HG03280 (cell line): ENCODE measurements around the gene ANKRD29.
"Not testable (repeated sequence)": the region's sequence is repeated elsewhere in the genome, so short reads cannot be mapped to it uniquely, and the experiment has no call there.

ENCODE experiments used
- ATAC-seq: cut with Tn5 transposase; IDR thresholded peaks from one replicate; pipeline ENCODE4 v1.9.1; 2021; ENCODE audit warnings: mild to moderate bottlenecking, moderate library complexity; ENCODE audit not compliant: unreplicated experiment

The ANKRD29 gene

DNA sequence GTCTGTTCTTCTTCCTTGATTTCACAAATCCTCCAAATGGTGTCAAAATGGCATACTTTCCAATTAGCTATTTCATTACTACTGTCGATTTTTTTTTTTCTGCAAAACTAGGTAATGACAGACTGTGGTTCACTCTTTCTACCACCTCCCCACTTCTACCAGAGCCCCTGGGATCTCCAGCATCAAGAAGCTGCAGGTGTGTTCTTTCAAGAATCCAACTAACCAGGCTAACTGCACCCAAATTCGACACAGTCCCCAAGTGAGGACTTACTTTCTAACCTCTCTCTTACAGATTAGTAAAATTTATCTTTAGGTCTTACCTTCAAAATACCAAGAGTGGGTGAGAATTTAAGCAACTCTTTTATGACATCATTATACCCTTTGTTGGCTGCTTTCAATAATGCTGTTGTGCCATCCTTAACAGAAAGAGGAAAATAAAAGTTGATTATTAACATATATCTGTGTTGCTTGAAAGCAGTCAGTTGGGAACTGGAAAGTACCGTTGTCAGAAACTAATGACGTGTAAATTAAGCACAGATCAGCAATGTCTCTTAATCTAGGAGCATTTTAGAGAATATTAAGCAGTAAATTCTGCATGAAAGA lies 45.2 kb downstream of the ANKRD29 start:
- no peak for ATAC-seq

DNA sequence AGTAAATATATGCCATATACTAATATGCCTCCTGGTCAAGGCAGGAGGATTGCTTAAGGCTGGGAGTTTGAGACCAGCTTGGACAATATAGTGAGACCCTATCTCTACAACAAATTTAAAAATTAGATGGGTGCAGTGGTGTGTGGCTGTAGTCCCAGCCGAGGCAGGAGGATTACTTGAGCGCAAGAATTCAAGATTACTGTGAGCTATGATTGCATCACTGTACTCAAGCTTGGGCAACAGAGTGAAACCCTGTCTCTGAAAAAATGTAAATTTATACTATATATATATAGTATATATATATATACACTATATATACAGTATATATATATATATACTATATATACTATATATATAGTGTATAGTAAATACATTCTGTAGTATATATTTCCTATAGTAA lies 46.5 kb downstream of the ANKRD29 start:
- ATAC-seq, result no peak

- no peak for ATAC-seq
These were observed 47.8 kb downstream of the ANKRD29 start for GRCh38 chr18:23614891-23615290.

GRCh38 chr18:23614413-23614812 lies 48.3 kb downstream of the ANKRD29 start:
- ATAC-seq, result no peak

DNA sequence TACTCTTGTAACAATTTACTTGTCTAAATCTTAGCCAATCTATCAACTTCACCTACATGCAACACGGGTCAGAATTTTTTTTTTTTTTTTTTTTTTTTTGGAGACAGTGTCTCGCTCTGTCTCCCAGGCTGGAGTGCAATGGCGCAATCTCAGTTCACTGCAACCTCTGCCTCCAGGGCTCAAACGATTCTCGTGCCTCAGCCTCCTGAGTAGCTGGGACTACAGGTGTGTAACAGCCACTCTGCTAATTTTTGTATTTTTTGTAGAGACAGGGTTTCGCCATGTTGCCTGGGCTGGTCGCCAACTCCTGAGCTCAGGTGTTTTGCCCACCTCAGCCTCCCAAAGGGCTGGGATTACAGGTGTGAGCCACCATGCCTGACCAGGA lies 49.6 kb downstream of the ANKRD29 start:
- ATAC-seq, result not testable (repeated sequence)

GRCh38 chr18:23612434-23613090 lies 50.1 kb downstream of the ANKRD29 start:
- no peak for ATAC-seq

GRCh38 chr18:23609390-23610023 lies 53.2 kb downstream of the ANKRD29 start:
- no peak for ATAC-seq

- ATAC-seq, result no peak
These were observed 54.5 kb downstream of the ANKRD29 start for GRCh38 chr18:23608211-23608610.

DNA sequence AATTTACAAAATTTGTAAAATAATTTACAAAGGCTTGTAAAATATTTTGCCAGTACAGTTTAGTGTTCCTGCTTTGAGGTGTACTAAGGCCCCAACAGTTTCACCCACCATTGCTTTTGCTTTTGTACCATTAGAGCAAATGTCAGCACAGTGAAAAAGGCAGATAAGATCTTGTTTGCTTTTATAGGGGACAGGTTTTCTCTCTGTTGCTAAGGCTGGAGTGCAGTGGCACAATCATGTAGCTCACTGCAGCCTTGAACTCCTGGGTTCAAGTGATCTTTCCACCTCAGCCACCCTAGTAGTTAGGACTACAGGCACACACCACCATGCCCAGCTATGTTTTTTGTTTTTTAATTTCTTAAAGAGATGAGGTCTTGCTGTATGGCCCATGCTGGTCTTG lies 56.8 kb downstream of the ANKRD29 start:
- ATAC-seq, result no peak

DNA sequence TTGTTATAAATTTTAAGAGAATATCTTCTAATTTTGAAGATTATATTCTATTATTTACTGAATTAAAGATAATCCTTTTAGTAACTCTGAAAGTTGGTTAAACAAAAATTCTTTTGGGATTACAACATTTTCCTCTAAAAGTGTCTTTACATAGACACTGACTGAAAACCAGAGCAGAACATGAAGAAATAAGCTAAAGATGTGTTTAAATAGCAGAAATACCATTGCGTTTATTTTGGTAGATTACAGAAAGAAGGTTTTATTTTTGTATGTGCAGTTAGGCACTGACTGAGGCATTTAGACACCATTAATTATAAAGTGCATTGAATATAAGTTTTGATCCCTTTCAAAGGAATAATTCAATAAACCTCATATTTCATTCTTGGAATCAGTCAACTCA lies 62.9 kb downstream of the ANKRD29 start:
- no peak for ATAC-seq

GRCh38 chr18:23596183-23596582 lies 66.5 kb downstream of the ANKRD29 start:
- no peak for ATAC-seq

DNA sequence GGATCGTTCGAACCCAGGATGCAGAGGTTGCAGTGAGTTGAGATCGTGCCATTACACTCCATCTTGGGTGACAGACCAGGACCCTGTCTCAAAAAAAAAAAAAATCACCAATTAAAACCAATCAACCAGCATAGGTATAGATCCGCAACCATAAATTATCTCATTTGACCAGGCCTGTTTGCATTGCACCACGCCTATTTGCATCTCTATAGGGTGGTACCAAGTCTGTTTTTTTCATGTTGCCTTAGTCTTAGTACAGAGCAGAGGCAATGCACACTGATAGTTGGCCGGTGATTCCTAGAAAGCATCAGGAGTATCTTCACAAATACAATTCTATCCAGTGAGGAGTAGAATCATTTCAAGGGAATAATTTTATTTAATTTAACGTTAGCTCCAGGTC lies 67.1 kb downstream of the ANKRD29 start:
- no peak for ATAC-seq

DNA sequence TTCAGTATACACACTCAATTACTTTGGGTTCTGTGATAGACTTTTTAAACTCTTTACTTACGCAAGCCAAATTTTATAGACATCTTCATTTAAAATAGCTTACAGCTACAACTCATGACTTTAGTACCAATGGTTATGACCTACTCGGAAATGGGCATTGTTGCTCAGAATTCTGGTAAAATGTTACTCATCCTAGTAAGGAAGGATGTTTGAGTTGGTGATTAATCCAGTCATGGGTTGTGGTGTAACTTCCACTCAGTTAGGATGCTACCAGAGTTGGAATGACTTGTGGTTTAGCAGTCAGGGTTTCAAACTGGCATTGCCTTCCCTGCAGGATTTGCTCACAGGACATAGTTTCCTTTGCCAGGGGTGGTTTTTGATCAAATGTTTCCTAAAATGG lies 69.0 kb downstream of the ANKRD29 start:
- ATAC-seq, result no peak

- ATAC-seq, result no peak
These were observed 69.8 kb downstream of the ANKRD29 start for GRCh38 chr18:23592911-23593310.

DNA sequence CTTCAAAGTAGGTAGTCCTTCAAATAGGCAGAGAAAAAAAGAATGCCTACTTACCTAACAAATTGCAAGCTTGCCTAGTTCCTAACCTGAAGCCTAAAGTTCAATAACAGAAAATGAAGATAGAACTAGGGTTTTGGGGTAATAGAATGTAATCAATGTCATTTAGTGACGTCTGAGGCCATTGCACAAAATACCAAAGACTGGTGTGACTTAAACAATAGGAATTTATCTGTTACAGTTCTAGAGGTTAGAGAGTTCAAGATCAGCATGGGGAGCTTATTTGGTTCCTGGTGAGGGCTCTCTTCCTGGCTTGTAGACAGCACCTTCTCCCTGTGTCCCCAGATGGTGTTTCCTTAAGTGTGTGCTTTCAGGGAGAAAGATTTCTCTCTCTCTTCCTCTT lies 71.7 kb downstream of the ANKRD29 start:
- ATAC-seq, result no peak

DNA sequence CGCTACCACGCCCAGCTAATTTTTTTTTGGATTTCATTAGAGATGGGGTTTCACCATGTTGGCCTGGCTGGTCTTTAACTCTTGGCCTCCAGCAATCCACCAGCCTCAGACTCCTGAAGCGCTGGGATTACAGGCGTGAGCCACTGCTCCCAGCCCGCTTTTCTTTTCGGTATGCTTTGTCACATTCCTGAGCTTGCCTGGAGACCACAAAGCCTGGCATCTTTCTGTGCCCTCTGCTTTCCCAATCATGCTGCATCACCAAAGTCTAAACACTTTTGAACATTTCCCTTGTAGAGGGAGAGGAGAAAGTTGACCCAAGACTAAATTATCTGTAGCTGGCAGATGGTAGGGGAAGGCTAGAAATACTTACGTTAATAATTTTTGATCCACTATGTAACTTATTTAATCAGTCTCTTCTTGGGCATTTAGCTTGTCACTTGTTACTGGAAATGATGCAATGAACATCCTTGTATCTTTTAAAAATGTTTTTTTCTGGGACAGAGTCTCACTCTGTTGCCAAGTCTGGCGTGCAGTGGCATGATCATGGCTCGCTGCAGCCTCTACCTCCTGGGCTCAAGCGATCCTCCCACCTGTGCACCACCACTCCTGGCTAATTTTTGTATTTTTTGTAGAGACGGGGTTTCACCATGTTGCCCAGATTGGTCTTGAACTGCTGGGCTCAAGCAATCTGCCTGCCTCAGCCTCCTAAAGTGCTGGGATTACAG lies 73.7 kb downstream of the ANKRD29 start:
- ATAC-seq, result no peak

- ATAC-seq, result no peak
These were observed 75.5 kb downstream of the ANKRD29 start for GRCh38 chr18:23587220-23587642.

GRCh38 chr18:23586249-23587196 lies 76.2 kb downstream of the ANKRD29 start, which contains the start of gene NPC1:
Gene NPC1 (minus strand): TSS chr18:23586506. CDS start chr18:23586343, 163 bp downstream.
- ATAC-seq, result peak; percentile 90

- no peak for ATAC-seq
These were observed 76.8 kb downstream of the ANKRD29 start for GRCh38 chr18:23585897-23586248.

DNA sequence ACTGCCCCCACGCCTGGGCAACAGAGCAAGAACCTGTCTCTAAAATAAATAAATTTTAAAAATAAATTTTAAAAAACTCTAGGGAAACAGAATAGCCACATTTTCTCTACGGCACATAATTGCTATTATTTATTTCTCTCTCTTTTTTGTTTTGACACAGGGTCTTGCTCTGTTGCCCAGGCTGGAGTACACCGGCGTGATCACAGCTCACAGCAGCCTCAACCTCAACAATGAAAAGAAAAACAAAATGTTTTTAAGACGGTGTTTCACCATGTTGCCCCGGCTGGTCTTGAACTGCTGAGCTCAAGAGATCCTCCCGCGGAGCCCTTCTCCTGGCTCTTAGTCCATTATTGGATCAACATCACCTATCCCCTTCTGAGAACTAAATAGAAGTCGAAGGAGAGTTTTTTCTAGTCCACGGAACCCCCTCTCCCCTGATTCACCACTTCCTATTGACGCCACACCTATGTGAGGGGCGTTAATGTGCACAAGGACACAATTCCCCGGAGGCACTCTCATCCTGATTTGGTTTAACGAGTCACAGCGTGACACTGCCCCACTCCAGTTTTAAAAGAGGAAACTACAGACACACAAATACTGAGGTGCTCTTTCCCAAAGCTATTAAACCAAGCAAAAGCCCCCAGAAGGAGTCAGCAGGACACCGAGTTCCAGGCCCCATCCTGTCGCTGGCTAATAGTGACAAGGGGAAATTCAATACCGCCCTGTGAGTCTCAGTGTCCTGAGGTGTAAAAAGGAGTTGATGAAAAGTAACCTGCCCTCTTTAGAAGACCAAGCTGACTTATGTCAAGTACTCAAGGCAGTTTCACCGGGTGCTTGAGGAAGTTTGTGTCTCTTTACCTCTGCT lies 77.5 kb downstream of the ANKRD29 start:
- ATAC-seq, result no peak
